Memory B cell (primary cell): Measurements from ENCODE around the gene VWA3B.
"Not testable (repeated sequence)": the region's sequence is repeated elsewhere in the genome, so short reads cannot be mapped to it uniquely, and the experiment has no call there.

ENCODE experiments used
- ATAC-seq: fragments of 150-1000 bp; cut with Tn5 transposase; 2 replicates; pipeline ENCODE4 v1.10.0; 2021; ENCODE audit warnings: low read depth, mild to moderate bottlenecking, moderate library complexity
- DNase-seq, 2 donors: peaks; one replicate each; pipeline ENCODE4 v3.0.0; 2022; ENCODE audit warnings: low spot score in 2 of 2
- H3K27ac Mint-ChIP-seq: one replicate; pipeline ENCODE4 v1.8.0; 2022; ENCODE audit warnings: mild to moderate bottlenecking, moderate library complexity, mixed read lengths
- H3K27me3 Mint-ChIP-seq: one replicate; pipeline ENCODE4 v1.8.0; 2022; ENCODE audit warnings: mixed read lengths
- H3K36me3 Mint-ChIP-seq: one replicate; pipeline ENCODE4 v1.8.0; 2022; ENCODE audit warnings: mild to moderate bottlenecking, mixed read lengths
- H3K4me1 Mint-ChIP-seq: one replicate; pipeline ENCODE4 v1.8.0; 2022; ENCODE audit warnings: mixed read lengths
- H3K4me3 Mint-ChIP-seq: one replicate; pipeline ENCODE4 v1.8.0; 2022; ENCODE audit warnings: mild to moderate bottlenecking, moderate library complexity, mixed read lengths
- H3K9me3 Mint-ChIP-seq: one replicate; pipeline ENCODE4 v1.8.0; 2022; ENCODE audit warnings: mixed read lengths

The VWA3B gene

DNA sequence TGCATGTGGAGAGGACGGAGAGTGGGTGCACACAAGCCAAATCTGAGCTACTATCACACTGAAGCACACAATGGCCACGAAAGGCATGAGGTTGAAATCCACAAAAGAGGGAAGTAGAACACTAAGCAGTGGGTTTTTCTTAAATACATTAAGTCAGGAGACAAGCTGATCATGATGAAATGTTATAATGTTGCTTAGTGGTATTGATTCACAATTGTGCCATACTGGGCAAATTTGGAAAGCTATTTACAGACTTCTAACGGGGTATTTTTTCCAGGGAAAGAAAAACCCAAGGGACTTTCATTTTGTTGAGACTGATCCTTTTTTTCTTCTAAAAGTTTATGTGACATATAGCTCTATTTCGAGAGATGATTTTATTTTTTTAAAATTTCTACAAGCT, 158.5 kb downstream of the VWA3B start:
- DNase-seq (no peak), ATAC-seq (no peak)
- H3K4me3 Mint-ChIP-seq, result no peak overlapping the region
- H3K36me3 Mint-ChIP-seq, result peaks cover 7% of the 10 kb centered on the region
- peaks cover 11% of the 10 kb centered on the region for H3K9me3 Mint-ChIP-seq
- no peak overlapping the region for H3K27ac Mint-ChIP-seq
- no peaks in the 10 kb centered on the region for H3K4me1 Mint-ChIP-seq
- H3K27me3 Mint-ChIP-seq, result peaks cover 6% of the 10 kb centered on the region

DNA sequence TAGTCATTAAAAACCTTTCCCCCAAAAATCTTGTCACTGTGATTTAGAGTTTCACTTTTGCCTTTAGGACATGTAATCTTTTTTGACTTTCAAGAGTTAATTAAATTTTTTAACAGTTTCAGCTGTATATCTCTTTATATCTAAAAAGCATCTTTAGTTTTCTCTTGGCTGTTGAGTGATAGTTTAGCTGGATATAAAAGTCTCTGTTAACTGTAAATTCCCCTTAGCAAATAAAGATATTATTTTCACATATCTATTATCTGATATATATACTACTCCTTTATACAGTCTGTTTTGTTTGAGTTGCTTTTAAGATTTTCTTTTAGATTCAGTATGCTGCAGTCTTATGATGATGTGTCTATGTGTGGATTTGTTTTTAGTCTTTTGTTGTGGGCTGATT, 160.4 kb downstream of the VWA3B start:
- H3K4me1 Mint-ChIP-seq, result peaks cover 4% of the 10 kb centered on the region
- peaks cover 7% of the 10 kb centered on the region for H3K36me3 Mint-ChIP-seq
- no peak for DNase-seq
- H3K27me3 Mint-ChIP-seq, result peaks cover 2% of the 10 kb centered on the region
- H3K4me3 Mint-ChIP-seq, result no peak overlapping the region
- H3K27ac Mint-ChIP-seq, result no peak overlapping the region
- peaks cover 11% of the 10 kb centered on the region for H3K9me3 Mint-ChIP-seq
- no peak for ATAC-seq

DNA sequence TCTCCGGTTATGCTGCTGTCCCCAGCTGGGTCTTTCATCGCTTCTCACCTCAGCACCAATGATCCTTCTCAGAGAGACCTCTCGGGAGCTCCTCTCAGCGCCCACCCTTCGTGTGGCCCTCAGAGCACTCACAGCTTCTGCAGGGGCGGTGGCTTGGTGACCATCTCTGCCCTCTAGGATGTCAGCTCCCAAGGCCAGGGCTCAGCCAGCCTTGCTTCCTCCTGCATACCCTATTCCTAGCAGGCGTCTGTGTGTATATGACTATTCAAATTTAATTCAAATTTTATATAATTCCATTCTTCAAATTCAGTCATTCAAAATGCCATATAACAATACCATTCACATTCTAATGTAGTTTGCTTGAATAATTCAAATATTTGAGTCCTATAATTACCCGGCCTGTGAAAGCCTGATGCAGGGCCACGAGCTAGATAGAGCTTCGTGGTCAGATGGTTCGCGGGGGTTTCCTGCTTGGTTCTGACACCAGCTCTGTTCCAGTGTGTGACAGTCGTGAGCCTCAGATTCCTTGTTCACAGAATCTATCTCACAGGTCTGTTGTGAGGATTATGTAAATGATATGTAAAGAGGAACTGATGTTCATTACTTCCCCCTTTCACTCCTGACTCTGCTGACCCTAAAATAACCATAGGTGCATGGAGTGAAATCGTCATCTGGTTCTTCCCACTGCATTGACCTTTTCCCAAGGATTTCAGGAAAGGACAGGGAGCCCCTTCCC, 165.2 kb downstream of the VWA3B start:
- Mint-ChIP-seq H3K27ac (peak overlapping the region; percentile 12), H3K4me1 (peaks cover 8% of the 10 kb centered on the region), H3K27me3 (no peaks in the 10 kb centered on the region), H3K4me3 (no peak overlapping the region), H3K9me3 (peaks cover 11% of the 10 kb centered on the region), H3K36me3 (peaks cover 7% of the 10 kb centered on the region)
- peak; percentile 98 for ATAC-seq
- DNase-seq, result peak in 1 of 2 donors; percentile 46

DNA sequence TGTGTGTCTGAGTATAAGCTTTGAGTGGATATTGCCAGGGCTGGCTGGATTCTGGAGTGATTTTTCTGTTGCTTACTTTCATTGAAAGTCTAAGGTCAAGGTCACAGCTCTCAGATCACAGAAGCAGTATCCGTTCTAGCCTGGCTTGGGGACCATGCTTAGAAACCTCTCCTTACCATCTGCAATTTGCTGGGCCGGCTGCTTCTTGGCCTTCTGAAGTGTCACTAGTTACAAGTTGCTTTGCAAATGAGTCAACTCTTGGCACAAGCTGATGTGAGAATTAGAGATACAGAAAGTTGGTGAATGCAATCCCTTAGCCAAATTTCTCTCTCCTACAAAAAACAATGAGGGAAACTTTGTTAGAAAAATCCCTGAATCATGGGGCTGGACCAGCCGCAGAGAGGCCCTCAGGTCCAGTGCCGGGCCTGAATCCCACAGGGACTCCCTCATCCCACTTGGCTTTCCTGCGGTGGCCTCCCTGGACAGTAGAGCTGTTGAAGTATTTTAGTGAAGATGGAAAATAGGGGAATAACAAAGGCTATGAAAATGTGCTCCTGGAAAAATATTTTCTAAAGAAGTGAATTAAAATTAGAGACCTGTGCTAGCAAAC, 166.6 kb downstream of the VWA3B start:
- DNase-seq (no peak), ATAC-seq (no peak)
- H3K4me1 Mint-ChIP-seq, result peaks cover 8% of the 10 kb centered on the region
- no peaks in the 10 kb centered on the region for H3K27me3 Mint-ChIP-seq
- peaks cover 3% of the 10 kb centered on the region for H3K36me3 Mint-ChIP-seq
- no peak overlapping the region for H3K4me3 Mint-ChIP-seq
- peaks cover 3% of the 10 kb centered on the region for H3K9me3 Mint-ChIP-seq
- no peak overlapping the region for H3K27ac Mint-ChIP-seq

DNA sequence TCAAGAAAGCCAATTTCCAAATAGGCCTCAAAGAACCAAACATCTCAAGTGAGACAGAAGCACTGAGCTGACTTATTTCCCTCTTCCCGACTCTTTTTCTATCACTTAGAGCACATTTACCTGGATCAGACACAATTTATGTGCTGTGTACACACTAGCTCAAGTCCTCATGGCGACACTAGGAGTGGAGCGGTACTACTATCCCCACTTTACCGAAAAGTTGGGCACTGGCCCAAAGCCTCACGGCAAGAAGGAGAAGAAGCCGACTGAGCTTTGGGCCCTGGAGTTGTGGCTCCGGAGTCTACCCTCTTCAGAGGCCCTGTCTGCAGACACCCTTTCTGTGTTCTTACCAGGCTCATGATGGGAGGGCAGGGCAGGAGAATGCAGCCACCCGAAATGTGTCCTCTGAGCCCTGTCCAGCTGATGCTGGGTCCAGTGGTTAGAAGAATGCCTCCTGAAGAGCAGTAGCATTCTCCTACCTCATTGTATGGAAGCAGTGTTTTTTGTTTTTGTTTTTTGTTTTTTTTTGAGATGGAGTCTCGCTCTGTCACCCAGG, 167.6 kb downstream of the VWA3B start:
- H3K27ac Mint-ChIP-seq, result no peak overlapping the region
- no peaks in the 10 kb centered on the region for H3K27me3 Mint-ChIP-seq
- peaks cover 8% of the 10 kb centered on the region for H3K4me1 Mint-ChIP-seq
- ATAC-seq (no peak), DNase-seq (no peak)
- H3K4me3 Mint-ChIP-seq, result no peak overlapping the region
- H3K36me3 Mint-ChIP-seq, result no peaks in the 10 kb centered on the region
- H3K9me3 Mint-ChIP-seq, result no peaks in the 10 kb centered on the region

DNA sequence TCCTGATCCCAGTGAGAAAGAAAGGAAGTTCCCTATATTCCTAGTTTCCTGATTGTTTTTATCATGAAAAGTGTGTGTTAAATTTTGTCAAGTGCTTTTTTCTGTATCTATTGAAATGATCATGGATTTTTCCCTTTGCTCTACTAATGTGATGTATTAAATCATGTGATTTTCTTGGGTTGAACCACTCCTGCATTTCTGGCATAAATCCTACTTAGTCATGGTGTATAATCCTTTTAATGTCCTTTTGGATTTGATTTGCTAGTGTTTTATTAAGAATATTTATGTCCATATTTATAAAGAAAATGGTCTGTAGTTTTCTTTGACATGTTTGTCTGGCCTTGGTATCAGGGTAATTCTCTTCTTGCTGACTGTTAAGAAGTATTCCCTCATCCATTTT, 171.9 kb downstream of the VWA3B start:
- peaks cover 7% of the 10 kb centered on the region for H3K36me3 Mint-ChIP-seq
- ATAC-seq, result no peak
- no peak overlapping the region for H3K4me3 Mint-ChIP-seq
- H3K27ac Mint-ChIP-seq, result no peak overlapping the region
- H3K27me3 Mint-ChIP-seq, result peaks cover 2% of the 10 kb centered on the region
- DNase-seq, result no peak
- peaks cover 11% of the 10 kb centered on the region for H3K9me3 Mint-ChIP-seq
- peaks cover 2% of the 10 kb centered on the region for H3K4me1 Mint-ChIP-seq

DNA sequence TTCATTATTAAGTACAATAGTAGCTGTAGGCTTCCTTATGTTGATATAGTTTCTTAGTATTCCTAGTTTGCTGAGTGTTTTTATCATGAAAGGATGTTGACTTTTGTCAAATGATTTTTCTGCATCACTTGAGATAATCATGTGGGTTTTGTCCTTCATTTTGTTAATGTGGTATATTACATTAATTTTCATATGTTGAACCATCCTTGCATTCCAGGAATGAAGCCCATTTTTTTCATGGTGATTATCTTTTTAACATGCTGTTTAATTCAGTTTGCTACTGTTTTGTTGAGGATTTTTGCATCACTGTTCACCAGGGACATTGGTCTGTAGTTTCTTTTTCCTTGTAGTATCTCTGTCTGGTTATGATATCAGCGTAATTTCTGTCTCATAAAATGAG, 176.4 kb downstream of the VWA3B start:
- H3K9me3 Mint-ChIP-seq, result peaks cover 19% of the 10 kb centered on the region
- H3K27ac Mint-ChIP-seq, result no peak overlapping the region
- H3K4me1 Mint-ChIP-seq, result no peaks in the 10 kb centered on the region
- H3K36me3 Mint-ChIP-seq, result peaks cover 10% of the 10 kb centered on the region
- DNase-seq (no peak), ATAC-seq (no peak)
- no peak overlapping the region for H3K4me3 Mint-ChIP-seq
- H3K27me3 Mint-ChIP-seq, result peaks cover 2% of the 10 kb centered on the region

DNA sequence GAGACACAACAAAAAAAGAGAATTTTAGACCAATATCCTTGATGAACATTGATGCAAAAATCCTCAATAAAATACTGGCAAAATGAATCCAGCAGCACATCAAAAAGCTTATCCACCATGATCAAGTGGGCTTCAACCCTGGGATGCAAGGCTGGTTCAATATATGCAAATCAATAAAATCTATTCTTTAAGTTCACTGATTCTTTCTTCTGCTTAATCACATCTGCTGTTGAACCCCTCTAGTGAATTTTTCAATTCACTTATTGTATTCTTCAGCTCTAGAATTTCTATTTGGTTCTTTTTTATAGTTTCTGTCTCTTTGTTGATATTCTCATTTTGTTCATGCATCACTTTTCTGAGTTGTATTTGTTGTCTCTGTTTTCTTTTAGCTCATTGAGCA, 181.3 kb downstream of the VWA3B start:
- not testable (repeated sequence) for DNase-seq, H3K27ac Mint-ChIP-seq, ATAC-seq, H3K27me3 Mint-ChIP-seq, H3K4me1 Mint-ChIP-seq, H3K36me3 Mint-ChIP-seq, H3K4me3 Mint-ChIP-seq
- peaks cover 13% of the 10 kb centered on the region for H3K9me3 Mint-ChIP-seq

DNA sequence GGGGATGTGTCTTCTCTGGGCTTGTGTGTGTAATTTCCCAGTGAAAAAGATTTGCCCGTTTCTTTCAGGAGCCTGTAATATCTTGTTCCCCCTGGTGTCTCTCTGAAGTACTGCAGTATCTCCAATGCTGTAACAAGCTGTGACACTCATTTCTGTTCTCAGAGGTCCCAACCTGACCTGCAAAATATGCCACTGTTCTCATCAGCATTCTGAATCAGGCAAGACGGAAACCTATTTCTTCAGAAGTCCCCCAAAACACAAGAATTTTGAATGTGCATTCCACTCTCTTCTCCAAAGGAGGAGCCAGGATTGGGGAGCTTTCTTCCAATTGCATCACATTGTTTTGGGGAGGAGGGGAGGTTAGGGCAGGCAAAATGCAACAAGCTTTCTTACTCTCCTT, 182.3 kb downstream of the VWA3B start:
- Mint-ChIP-seq H3K4me3 (no peak overlapping the region), H3K9me3 (peaks cover 6% of the 10 kb centered on the region), H3K27me3 (peaks cover 3% of the 10 kb centered on the region), H3K27ac (no peak overlapping the region), H3K36me3 (peaks cover under 1% of the 10 kb centered on the region), H3K4me1 (no peaks in the 10 kb centered on the region)
- DNase-seq, result peak in 1 of 2 donors; percentile 23
- ATAC-seq, result peak; percentile 43

DNA sequence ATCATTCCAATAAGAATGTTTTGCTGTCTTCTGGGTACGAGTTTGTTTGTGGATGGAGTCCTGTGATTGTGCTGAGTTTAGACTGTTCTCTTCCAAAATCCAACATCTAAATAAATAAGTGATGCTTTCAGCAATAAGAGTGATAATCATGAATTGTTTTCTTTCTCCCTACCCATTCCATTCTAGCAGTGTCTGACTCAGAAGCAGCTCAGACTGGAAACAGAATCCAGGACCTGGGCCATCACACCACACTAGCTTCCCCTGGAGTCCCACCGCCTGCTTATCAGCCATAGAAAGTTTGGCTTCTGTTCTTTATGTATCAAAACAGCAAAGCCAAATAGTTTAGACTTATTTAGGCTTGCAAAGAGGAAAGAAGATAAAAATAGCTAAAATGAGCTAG, 182.9 kb downstream of the VWA3B start:
- Mint-ChIP-seq H3K4me1 (no peaks in the 10 kb centered on the region), H3K9me3 (peaks cover 1% of the 10 kb centered on the region), H3K27me3 (peaks cover 4% of the 10 kb centered on the region), H3K4me3 (no peak overlapping the region), H3K27ac (no peak overlapping the region), H3K36me3 (no peaks in the 10 kb centered on the region)
- ATAC-seq (no peak), DNase-seq (no peak)

DNA sequence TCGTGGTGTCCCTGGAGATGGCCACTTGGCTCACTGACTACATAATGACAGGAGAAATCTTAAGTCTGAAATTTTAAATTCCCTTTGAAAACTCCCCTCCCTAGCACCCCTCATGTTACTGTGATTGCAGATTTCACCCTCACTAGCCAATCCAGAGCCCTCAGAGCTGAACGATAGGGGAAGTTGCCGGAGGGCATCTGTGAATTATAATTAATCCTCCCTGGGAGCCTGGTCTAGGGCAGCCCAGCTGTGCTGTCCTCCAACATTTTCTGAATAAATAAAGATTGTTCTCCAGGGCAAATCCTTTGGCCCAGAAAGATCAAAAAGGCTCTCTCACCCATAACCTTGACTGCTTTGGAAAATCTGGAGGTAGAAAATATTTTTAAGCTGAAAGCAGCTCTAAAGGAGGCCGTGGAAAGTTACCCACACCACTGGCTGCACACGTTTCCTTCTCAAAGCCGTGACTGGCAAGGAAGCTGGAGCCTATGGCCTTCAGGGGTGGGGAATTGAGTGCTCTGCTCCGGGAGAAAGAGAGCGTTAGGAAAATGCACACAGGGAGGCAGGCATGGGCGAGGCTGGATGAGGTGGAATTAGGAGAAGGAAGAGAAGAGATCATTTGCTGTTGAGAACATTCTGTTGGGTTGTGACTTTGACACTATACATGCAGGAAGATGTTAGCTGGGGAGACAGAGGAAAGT, 190.3 kb downstream of the VWA3B start:
- H3K36me3 Mint-ChIP-seq, result no peaks in the 10 kb centered on the region
- no peak overlapping the region for H3K4me3 Mint-ChIP-seq
- no peak for DNase-seq
- H3K27ac Mint-ChIP-seq, result no peak overlapping the region
- peaks cover 18% of the 10 kb centered on the region for H3K27me3 Mint-ChIP-seq
- no peaks in the 10 kb centered on the region for H3K4me1 Mint-ChIP-seq
- H3K9me3 Mint-ChIP-seq, result no peaks in the 10 kb centered on the region
- ATAC-seq, result no peak

DNA sequence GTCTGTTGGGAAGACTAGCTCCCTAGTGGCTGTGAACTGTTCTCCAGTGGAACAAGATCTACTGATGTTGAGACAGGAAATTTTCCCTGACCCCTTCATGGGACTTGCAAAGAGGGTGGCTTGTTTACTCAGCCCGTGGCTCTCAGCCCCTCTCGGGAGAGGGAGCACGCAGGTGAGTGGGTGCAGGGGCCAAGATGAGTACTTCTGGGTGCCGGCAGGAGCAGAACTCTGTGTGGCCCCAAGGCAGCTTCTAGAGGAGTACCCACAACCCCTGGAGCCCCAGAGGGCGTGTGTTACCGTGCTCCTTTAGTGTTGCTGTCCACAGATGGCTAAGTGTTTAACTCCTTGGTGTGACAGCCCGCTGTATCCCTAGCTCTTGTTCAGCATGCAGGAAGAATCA, 191.1 kb downstream of the VWA3B start:
- Mint-ChIP-seq H3K36me3 (no peaks in the 10 kb centered on the region), H3K27ac (no peak overlapping the region), H3K4me1 (no peaks in the 10 kb centered on the region)

DNA sequence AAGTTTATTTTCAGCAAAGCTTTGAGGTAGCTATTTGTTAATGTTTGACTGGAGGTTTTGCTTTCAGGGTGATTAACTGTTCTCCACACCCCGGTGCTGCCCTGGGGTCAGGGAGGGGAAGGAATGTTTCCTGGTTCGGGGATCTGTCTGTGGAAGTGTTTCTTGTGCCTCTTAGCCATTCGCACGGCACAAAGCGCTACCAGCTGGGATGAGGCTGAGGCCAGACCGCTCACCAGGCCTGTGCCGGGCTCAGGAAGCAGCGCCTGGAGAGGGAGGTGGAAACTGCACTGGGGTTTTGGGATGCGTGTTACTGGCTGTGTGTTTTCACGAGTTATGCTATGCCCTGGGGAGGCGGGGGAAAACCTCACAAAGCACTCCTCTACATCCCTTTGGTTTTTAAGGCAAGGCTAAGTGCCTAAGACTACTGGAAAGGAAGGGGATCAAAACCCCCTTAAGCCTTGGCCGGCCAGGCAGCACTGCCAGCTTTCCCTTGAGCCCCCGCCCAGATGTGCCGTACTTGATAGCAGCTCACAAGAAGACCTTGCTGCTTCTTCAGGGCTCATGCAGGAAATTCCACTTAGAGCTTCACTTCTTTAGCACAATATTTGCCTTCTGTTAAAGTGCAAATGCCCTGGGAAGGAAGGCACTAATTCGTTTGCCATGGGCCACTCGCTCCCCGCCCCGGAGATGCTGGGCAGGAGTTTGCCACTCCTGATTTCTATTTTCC, 193.6 kb downstream of the VWA3B start:
- H3K4me3 Mint-ChIP-seq, result no peak overlapping the region
- peaks cover 14% of the 10 kb centered on the region for H3K27me3 Mint-ChIP-seq
- no peaks in the 10 kb centered on the region for H3K9me3 Mint-ChIP-seq
- H3K36me3 Mint-ChIP-seq, result no peaks in the 10 kb centered on the region
- no peak overlapping the region for H3K27ac Mint-ChIP-seq
- no peak for ATAC-seq
- H3K4me1 Mint-ChIP-seq, result no peaks in the 10 kb centered on the region
- DNase-seq, result no peak

More for the DNA sequence above, 191.1 kb downstream of the VWA3B start:
- DNase-seq, result no peak
- ATAC-seq, result no peak
- Mint-ChIP-seq H3K9me3 (no peaks in the 10 kb centered on the region), H3K4me3 (no peak overlapping the region), H3K27me3 (peaks cover 18% of the 10 kb centered on the region)

DNA sequence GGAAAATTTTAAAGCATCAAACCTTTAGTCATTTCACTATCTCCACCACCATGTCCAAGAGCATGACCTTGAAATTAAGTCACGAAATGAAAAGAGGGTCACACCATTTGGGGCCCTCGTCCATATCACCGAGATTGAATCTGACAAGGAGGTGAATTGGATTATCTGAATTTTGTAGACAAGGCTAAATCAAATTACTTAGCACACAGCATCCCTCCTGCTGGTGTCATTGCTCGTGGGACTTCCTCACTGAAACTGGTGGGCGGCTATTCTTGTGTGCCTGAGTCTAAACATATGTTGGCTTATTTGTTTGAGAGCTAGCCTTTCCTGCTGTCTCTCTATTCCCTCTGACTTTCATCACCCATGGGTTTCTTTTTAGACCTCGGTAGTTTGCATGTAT, 194.6 kb downstream of the VWA3B start:
- peaks cover 2% of the 10 kb centered on the region for H3K9me3 Mint-ChIP-seq
- no peaks in the 10 kb centered on the region for H3K4me1 Mint-ChIP-seq
- no peak for DNase-seq
- H3K27ac Mint-ChIP-seq, result no peak overlapping the region
- H3K27me3 Mint-ChIP-seq, result peaks cover 14% of the 10 kb centered on the region
- no peak overlapping the region for H3K4me3 Mint-ChIP-seq
- no peaks in the 10 kb centered on the region for H3K36me3 Mint-ChIP-seq
- no peak for ATAC-seq
